ENCODE results near the gene HSPA4. TPM values are rescaled to one million over a fixed set of nuclear protein-coding genes. Genes with fewer than 3 reads are reported as not detected.

HSPA4 gene
- total RNA-seq, 2 donors from 2014 or later, result 51.1 to 73.5 TPM

DNA sequence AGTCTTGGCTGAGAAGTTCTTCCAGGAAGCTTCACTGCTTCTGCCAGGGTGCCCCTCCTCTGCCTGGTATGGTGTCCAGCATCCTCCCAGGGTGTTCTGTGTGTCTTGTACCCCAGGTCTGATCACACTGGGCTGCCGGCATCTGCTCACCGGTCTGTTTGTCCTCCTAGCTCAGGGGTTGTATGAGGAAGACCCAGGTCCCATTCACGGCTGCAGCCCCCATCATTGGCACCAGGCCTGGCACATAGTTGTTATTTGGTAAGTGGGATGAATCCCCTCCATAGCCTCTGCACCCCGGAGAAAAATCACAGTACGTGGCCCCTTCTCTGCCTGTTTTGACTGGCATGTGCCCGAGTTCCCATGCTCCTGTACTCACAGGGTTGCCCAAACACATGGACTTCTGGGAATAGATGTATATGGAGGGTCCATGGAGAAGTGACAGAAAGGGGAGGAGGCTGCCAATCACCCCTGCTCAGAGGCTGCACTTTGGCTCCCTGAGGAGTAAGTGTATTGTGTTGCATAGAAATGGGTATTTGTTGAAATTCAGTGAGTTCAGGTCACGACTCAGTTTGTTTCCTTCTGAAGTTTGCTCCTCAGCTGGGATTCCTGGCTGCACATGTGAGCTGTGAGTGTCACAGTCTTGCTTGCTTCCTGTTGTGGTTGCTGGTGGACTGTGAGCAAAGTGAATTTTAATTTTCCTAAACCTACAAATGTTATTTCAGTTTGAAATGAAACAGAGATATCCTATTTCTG is 96.2 kb downstream of the HSPA4 start:
- Histone ChIP-seq H3K36me3 (no peaks in the 10 kb centered on the region), H3K9me3 (no peaks in the 10 kb centered on the region), H3K27me3 (replicated peaks; ENCODE audit: insufficient read depth) (no peaks in the 10 kb centered on the region), H3K4me3 (no peak overlapping the region), H3K4me1 (replicated peaks) (no peaks in the 10 kb centered on the region), H3K27ac (no peak overlapping the region)
- TF ChIP-seq CTCF (IDR thresholded peaks at IDR 0.05), result no peak
- intact Hi-C loops (cut with DNase I), result no loop called here
- no peak for DNase-seq (ENCODE audit: low spot score)
- 94% methylated on average over 7 of the region's 7 CpGs for WGBS

GRCh38 chr5:133149345-133149744 is 97.5 kb downstream of the HSPA4 start:
- Histone ChIP-seq H3K27me3 (replicated peaks; ENCODE audit: insufficient read depth) (no peaks in the 10 kb centered on the region), H3K36me3 (no peaks in the 10 kb centered on the region), H3K27ac (no peak overlapping the region), H3K9me3 (no peaks in the 10 kb centered on the region), H3K4me1 (replicated peaks) (no peaks in the 10 kb centered on the region), H3K4me3 (no peak overlapping the region)
- intact Hi-C loops (cut with DNase I), result no loop called here
- WGBS, result 82% methylated on average over 4 of the region's 4 CpGs
- no peak for DNase-seq (ENCODE audit: low spot score)
- no peak for TF ChIP-seq CTCF (IDR thresholded peaks at IDR 0.05)
- TF ChIP-seq POLR2AphosphoS5 (IDR thresholded peaks at IDR 0.05), result no peak

GRCh38 chr5:133150909-133151544 is 99.2 kb downstream of the HSPA4 start:
- H3K4me1 ChIP-seq (replicated peaks), result no peaks in the 10 kb centered on the region
- H3K9me3 ChIP-seq, result no peaks in the 10 kb centered on the region
- H3K4me3 ChIP-seq, result no peak overlapping the region
- DNase-seq (ENCODE audit: low spot score), result no peak
- intact Hi-C loops (cut with DNase I), result no loop called here
- H3K27me3 ChIP-seq (replicated peaks; ENCODE audit: insufficient read depth), result no peaks in the 10 kb centered on the region
- TF ChIP-seq POLR2AphosphoS5 (IDR thresholded peaks at IDR 0.05), result no peak
- TF ChIP-seq CTCF (IDR thresholded peaks at IDR 0.05), result no peak
- no peaks in the 10 kb centered on the region for H3K36me3 ChIP-seq
- 98% methylated on average over 6 of the region's 6 CpGs for WGBS
- no peak overlapping the region for H3K27ac ChIP-seq

- TF ChIP-seq POLR2A (IDR thresholded peaks at IDR 0.05) (no peak), POLR2AphosphoS5 (IDR thresholded peaks at IDR 0.05) (no peak), CTCF (IDR thresholded peaks at IDR 0.05) (no peak)
- H3K4me1 ChIP-seq (replicated peaks), result no peaks in the 10 kb centered on the region
- H3K36me3 ChIP-seq, result no peaks in the 10 kb centered on the region
- H3K4me3 ChIP-seq, result no peak overlapping the region
- intact Hi-C loops (cut with DNase I), result no loop called here
- no peaks in the 10 kb centered on the region for H3K9me3 ChIP-seq
- 90% methylated on average over 12 of the region's 12 CpGs for WGBS
- H3K27me3 ChIP-seq (replicated peaks; ENCODE audit: insufficient read depth), result no peaks in the 10 kb centered on the region
- DNase-seq (ENCODE audit: low spot score), result no peak
- H3K27ac ChIP-seq, result no peak overlapping the region
These were observed 102.7 kb downstream of the HSPA4 start for GRCh38 chr5:133154274-133155075.

Measured in prostate gland (tissue), 2 donors.